ENCODE data around the gene NDUFV3.
"Not testable (repeated sequence)": the region's sequence is repeated elsewhere in the genome, so short reads cannot be mapped to it uniquely, and the experiment has no call there.

The NDUFV3 gene

GRCh38 chr21:42937034-42937940 lies 44.2 kb downstream of the NDUFV3 start:
- DNase-seq (ENCODE audit: low read depth): not testable (repeated sequence)

- no peak for DNase-seq (ENCODE audit: low read depth)
These were observed 45.0 kb downstream of the NDUFV3 start for GRCh38 chr21:42937960-42938605.

GRCh38 chr21:42938606-42938995 lies 45.5 kb downstream of the NDUFV3 start:
- DNase-seq (ENCODE audit: low read depth): not testable (repeated sequence)

- DNase-seq (ENCODE audit: low read depth): no peak
These were observed 46.7 kb downstream of the NDUFV3 start for GRCh38 chr21:42939582-42940413.

DNA sequence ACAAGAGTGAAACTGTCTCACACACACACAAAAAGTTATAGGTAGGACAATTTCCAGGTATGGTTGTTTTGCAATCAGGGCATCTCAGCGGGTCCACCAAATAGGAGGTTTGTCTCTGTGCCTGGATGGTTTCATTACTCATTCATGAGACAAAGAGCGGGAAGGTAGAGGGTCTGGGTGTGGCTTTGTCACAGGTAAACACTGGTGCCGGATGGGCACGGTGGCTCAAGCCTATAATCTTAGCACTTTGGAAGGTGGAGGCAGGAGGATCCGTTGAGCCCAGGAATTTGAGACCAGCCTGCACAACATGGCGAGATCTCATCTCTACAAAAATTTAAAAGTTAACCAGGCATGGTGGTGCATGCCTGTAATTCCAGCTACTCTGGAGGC lies 48.6 kb downstream of the NDUFV3 start:
- no peak for DNase-seq (ENCODE audit: low read depth)

GRCh38 chr21:42942244-42942643 lies 49.1 kb downstream of the NDUFV3 start:
- no peak for DNase-seq (ENCODE audit: low read depth)

- not testable (repeated sequence) for DNase-seq (ENCODE audit: low read depth)
These were observed 56.1 kb downstream of the NDUFV3 start for GRCh38 chr21:42949094-42949755.

DNA sequence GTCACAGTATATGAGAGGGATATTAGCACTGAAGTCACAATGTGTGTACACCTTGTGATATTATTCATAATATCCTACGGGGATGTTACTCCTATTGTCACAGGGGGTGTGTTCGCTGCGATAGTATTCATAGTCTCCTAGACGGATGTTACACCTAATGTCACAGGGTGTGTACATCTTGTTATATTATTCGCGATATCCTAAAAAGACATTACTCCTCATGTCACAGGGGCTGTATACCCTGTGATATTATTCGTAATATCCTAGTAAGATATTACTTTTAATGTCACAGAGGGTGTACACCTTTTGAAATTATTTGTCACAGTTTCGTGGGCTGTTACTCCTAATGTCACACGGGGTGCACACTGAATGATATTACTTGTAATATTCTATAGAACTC lies 58.1 kb downstream of the NDUFV3 start:
- not testable (repeated sequence) for DNase-seq (ENCODE audit: low read depth)

DNA sequence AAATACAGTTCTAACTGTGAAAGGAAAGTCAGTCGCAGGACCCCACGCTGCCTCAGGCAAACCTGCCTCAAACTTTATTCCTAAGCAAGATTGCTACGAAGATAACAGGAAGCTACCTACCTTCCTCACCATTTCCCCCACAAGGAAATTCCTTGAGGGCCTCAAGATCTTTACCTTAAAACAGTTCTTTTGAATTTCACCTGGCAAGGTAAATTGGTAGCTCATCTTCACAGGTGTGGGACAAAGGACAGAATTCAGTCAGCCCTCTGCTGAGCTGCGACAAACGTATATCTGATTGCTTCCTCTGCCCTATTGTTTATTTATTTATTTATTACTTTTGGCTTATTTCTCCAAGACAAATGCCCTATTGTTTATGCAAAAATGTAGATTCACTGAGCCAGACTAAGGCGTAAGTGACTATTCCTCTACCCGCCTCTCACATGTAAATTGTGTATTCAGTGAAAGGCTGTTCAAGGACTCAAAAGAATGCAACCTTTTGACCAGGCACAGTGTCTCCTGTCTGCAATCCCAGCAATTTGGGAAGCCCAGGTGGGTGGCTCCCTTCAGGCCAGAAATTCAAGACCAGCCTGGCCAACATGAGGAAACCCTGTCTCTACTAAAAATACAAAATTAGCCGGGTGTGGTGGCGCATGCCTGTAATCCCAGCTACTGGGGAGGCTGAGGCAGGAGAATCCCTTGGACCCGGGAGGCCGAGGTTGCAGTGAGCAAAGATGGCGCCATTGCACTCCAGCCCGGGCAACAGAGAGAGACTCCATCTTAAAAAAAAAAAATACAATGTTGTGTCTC lies 63.9 kb downstream of the NDUFV3 start:
- no peak for DNase-seq (ENCODE audit: low read depth)

DNA sequence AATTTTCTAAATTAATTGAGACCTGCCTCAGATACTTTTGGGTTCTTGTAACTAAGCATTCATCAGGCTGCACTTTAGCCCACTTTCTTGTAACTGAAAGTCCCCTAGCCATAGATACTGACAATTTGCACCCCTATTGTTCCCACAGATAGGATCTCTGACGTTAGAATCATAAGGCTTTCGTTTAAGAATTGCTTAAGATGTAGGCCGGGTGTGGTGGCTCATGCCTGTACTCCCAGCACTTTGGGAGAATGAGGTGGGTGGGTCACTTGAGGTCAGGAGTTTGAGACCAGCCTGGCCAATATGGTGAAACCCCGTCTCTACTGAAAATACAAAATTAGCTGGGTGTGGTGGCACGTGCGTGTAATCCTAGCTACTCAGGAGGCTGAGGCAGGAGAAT lies 65.0 kb downstream of the NDUFV3 start:
- DNase-seq (ENCODE audit: low read depth): not testable (repeated sequence)

DNA sequence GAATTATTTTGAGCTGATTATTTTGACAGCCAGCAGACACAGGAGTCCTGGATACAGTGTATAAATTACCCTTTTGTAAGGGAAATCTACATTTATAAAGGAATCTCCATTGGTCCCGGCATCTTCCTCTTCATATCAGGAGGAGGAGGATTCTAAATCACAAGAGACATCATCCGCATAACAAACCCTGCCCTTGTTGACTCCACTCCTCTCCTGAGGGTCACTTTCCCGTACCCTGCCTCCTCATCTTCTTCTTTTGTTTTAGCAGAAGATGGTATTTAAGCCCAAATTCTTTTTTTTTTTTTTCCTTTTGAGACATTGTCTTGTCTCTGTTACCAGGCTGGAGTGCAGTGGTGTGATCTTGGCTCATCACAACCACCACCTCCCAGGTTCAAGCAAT lies 66.6 kb downstream of the NDUFV3 start:
- DNase-seq (ENCODE audit: low read depth): no peak

DNA sequence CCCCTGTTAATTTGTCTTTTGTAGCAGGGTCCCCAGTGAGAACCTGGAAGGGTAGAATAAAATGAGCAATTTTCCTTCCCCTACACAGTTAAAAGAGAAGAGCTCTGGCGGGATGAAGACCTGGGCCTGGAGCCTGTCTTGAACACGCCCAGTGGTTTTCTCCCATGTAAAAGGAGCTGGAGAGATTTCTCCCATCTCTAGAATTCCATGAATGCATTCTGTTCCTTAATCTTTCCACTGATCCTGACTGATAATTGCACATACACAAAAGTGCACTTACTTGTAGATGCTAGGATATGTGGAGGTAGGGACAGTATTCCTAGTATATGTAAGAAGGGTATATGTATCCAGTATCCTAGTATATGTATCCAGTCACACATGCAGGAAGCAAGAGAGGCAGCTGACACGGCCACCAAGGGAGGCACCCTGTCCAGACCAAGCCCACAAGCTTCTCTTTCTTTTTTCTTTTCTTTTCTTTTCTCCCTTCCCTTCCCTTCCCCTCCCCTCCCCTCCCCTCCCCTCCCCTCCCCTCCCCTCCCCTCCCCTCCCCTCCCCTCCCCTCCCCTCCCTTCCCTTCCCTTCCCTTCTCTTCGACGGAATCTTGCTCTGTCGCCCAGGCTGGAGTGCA lies 69.4 kb downstream of the NDUFV3 start:
- DNase-seq (ENCODE audit: low read depth): no peak

Data from activated T-cell treated with anti-CD3 and anti-CD28 coated beads for 24 hours (primary cell).